HCT116 (cell line): ENCODE results near the gene RETREG1. TPM values are rescaled to one million over a fixed set of nuclear protein-coding genes. Genes with fewer than 3 reads are reported as not detected.

ENCODE experiments used
- ATAC-seq: fragments of 200-7000 bp; cut with Tn5 transposase; 2 replicates; pipeline ENCODE4 v1.9.1; 2020; ENCODE audit warnings: mild to moderate bottlenecking, moderate library complexity
- BruUV-seq: library from RNA; stranded (reverse); fragments of 400-500 nt; replicated peaks from 2 replicates; lab custom pipeline; 2021; lab: Mats Ljungman, UMichigan
- CTCF ChIA-PET: fragments of 300-600 bp; sonication (Branson Sonifier 250); formaldehyde crosslinking; loops from one replicate; lab custom pipeline; 2021; ENCODE audit warnings: antibody characterized with exemption; lab: Charles Lee
- POLR2A ChIA-PET: fragments of 300-600, 350-600 bp; sonication (Branson Sonifier 250); formaldehyde crosslinking; loops from one replicate; lab custom pipeline; 2021; ENCODE audit warnings: antibody characterized with exemption; lab: Charles Lee
- RAD21 ChIA-PET, 2 experiments: fragments of 300-600 bp; sonication (Branson Sonifier 250); formaldehyde crosslinking; loops; one replicate each; lab custom pipeline; 2023; ENCODE audit warnings: low total read pairs in 2 of 2; ENCODE audit not compliant: uncharacterized antibody in 2 of 2, unreplicated experiment in 2 of 2, low non-redundant PET in 1 of 2; lab: Charles Lee
- DNase-seq: peaks from one replicate; pipeline ENCODE4 v3.0.0-alpha.2; 2010; ENCODE audit warnings: low read depth, low spot score
- H2AFZ ChIP-seq: fragments of 200-600 bp; shearing (Covaris generic), sonication (generic); 2 replicates; pipeline ENCODE4 v1.6.1; 2017; ENCODE audit warnings: low read depth, mixed run types, mixed read lengths, antibody characterized with exemption, low read length; ENCODE audit not compliant: poor library complexity, severe bottlenecking
- H3K27ac ChIP-seq: 2 replicates; pipeline ENCODE4 v1.5.1; 2012; ENCODE audit warnings: low read depth, low read length
- H3K27me3 ChIP-seq: fragments of 200-600 bp; sonication (generic); 2 replicates; pipeline ENCODE4 v1.6.1; 2016; ENCODE audit warnings: mixed run types, low read length, mixed read lengths; ENCODE audit not compliant: insufficient read depth
- H3K36me3 ChIP-seq, 2 experiments: fragments of 200-500 bp in 1 of 2; fragments of 200-600 bp in 1 of 2; sonication (Bioruptor generic) in 1 of 2; sonication (generic) in 1 of 2; 2 replicates each; pipeline versions ENCODE4 v1.5.1 to v1.6.1; 2014 to 2016; ENCODE audit warnings: low read length in 2 of 2, inconsistent platforms in 1 of 2, mixed read lengths in 1 of 2, mixed run types in 1 of 2; ENCODE audit not compliant: insufficient read depth in 2 of 2, control insufficient read depth in 1 of 2
- H3K4me1 ChIP-seq, 2 experiments: fragments of 200-600 bp in 1 of 2; sonication (generic) in 1 of 2; 2 replicates each; pipeline versions ENCODE4 v1.5.1 to v1.6.1; 2012 to 2017; ENCODE audit warnings: low read length in 2 of 2, inconsistent platforms in 1 of 2, mild to moderate bottlenecking in 1 of 2, mixed read lengths in 1 of 2, mixed run types in 1 of 2, moderate library complexity in 1 of 2; ENCODE audit not compliant: insufficient read depth in 2 of 2, control insufficient read depth in 1 of 2
- H3K4me2 ChIP-seq: fragments of 200-600 bp; sonication (generic); 2 replicates; pipeline ENCODE4 v1.6.1; 2017; ENCODE audit warnings: mixed run types, low read length, mixed read lengths
- H3K4me3 ChIP-seq, 2 experiments: fragments of 200-600 bp in 1 of 2; sonication (generic) in 1 of 2; replicated peaks in 1 of 2; 2 replicates each; pipeline ENCODE4 v1.5.1; 2011 to 2016; ENCODE audit warnings: low read length in 2 of 2, control low read depth in 1 of 2, low read depth in 1 of 2, mild to moderate bottlenecking in 1 of 2, mixed read lengths in 1 of 2, mixed run types in 1 of 2
- H3K79me2 ChIP-seq: fragments of 200-600 bp; sonication (generic); 2 replicates; pipeline ENCODE4 v1.6.1; 2017; ENCODE audit warnings: mild to moderate bottlenecking, mixed run types, low read length, moderate library complexity, mixed read lengths; ENCODE audit not compliant: insufficient read depth
- H3K9ac ChIP-seq: fragments of 200-600 bp; sonication (generic); 2 replicates; pipeline ENCODE4 v1.6.1; 2016; ENCODE audit warnings: low read length, mixed read lengths
- H3K9me2 ChIP-seq: fragments of 200-600 bp; sonication (generic), shearing (Covaris generic); 2 replicates; pipeline ENCODE4 v1.6.1; 2017; ENCODE audit warnings: mixed run types, mild to moderate bottlenecking, moderate library complexity; ENCODE audit not compliant: insufficient read depth
- H3K9me3 ChIP-seq, 2 experiments: fragments of 200-500 bp in 1 of 2; fragments of 200-600 bp in 1 of 2; sonication (Bioruptor generic) in 1 of 2; sonication (generic) in 1 of 2; 2 replicates each; pipeline ENCODE4 v1.6.1; 2014 to 2017; ENCODE audit warnings: low read length in 2 of 2, mixed read lengths in 2 of 2, inconsistent platforms in 1 of 2, low read depth in 1 of 2, mild to moderate bottlenecking in 1 of 2, mixed run types in 1 of 2, moderate library complexity in 1 of 2; ENCODE audit not compliant: control insufficient read depth in 1 of 2, insufficient read depth in 1 of 2
- H4K20me1 ChIP-seq: fragments of 200-600 bp; sonication (generic), shearing (Covaris generic); 2 replicates; pipeline ENCODE4 v1.6.1; 2017; ENCODE audit warnings: mixed run types, mild to moderate bottlenecking, moderate library complexity; ENCODE audit not compliant: insufficient read depth
- CBX3 ChIP-seq: IDR thresholded peaks from 2 replicates; pipeline ENCODE4 v1.6.1; 2012; ENCODE audit warnings: low read depth
- CEBPB ChIP-seq: IDR thresholded peaks from 2 replicates; pipeline ENCODE4 v1.6.1; 2012; ENCODE audit warnings: low read depth
- CTCF ChIP-seq, 3 experiments: fragments of 200-600 bp in 1 of 3; sonication (generic) in 1 of 3; IDR thresholded peaks in 2 of 3; conservative IDR thresholded peaks in 1 of 3; 2 replicates each; pipeline ENCODE4 v1.5.1; 2012 to 2017; ENCODE audit warnings: low read depth in 2 of 3, low read length in 2 of 3, antibody characterized with exemption in 1 of 3, borderline replicate concordance in 1 of 3, control low read depth in 1 of 3, mild to moderate bottlenecking in 1 of 3, mixed read lengths in 1 of 3, mixed run types in 1 of 3, moderate library complexity in 1 of 3; ENCODE audit not compliant: insufficient read depth in 1 of 3
- EGR1 ChIP-seq: IDR thresholded peaks from 2 replicates; pipeline ENCODE4 v1.6.1; 2012; ENCODE audit warnings: low read depth
- EZH2phosphoT487 ChIP-seq: fragments of 200-600 bp; IDR thresholded peaks from 2 replicates; pipeline ENCODE4 v1.6.1; 2018; ENCODE audit warnings: antibody characterized with exemption, borderline replicate concordance
- POLR2A ChIP-seq: IDR thresholded peaks from 2 replicates; pipeline ENCODE4 v1.7.0; 2011; ENCODE audit warnings: borderline replicate concordance; ENCODE audit not compliant: insufficient read depth, insufficient read length; ENCODE audit errors: extremely low read depth
- YY1 ChIP-seq: IDR thresholded peaks from 2 replicates; pipeline ENCODE4 v1.6.1; 2011; ENCODE audit warnings: low read length, low read depth, moderate library complexity, mild to moderate bottlenecking; ENCODE audit not compliant: insufficient replicate concordance; ENCODE audit errors: extremely low read depth
- ZNF274 ChIP-seq: fragments of 200-500 bp; sonication (Bioruptor generic); IDR thresholded peaks from 2 replicates; pipeline ENCODE4 v1.6.1; 2014; ENCODE audit warnings: mild to moderate bottlenecking, low read depth, low read length, inconsistent platforms
- intact Hi-C: fragments of 100-400 bp; cut with micrococcal nuclease; formaldehyde crosslinking; loops from 2 replicates; pipeline ENCODE4 v1.10.0; 2022
- total RNA-seq: library from RNA; stranded (reverse); gene quantifications from one replicate; pipeline ENCODE4 v1.2.1, GENCODE V29; 2021; ENCODE audit not compliant: unreplicated experiment
- TF ChIP-seq, protein P1 (sequence below): IDR thresholded peaks from 2 replicates; pipeline ENCODE4 v1.6.1; 2011; ENCODE audit warnings: mild to moderate bottlenecking, low read length, moderate library complexity; ENCODE audit not compliant: insufficient replicate concordance; ENCODE audit errors: extremely low read depth
- TF ChIP-seq, protein P2 (sequence below): IDR thresholded peaks from 2 replicates; pipeline ENCODE4 v1.6.1; 2012; ENCODE audit warnings: low read depth
- TF ChIP-seq, protein P3 (sequence below): IDR thresholded peaks from 2 replicates; pipeline ENCODE4 v1.6.1; 2012

RETREG1 gene
- total RNA-seq, 1 experiment from 2014 or later, result 6.0 TPM

GRCh38 chr5:16609412-16609811 is 7.4 kb downstream of the RETREG1 start:
- TF ChIP-seq ZNF274 (no peak), CEBPB (no peak), POLR2A (no peak), YY1 (no peak), EZH2phosphoT487 (no peak), CTCF (IDR thresholded peaks at IDR 0.05 in 2 of 3, conservative IDR thresholded peaks at IDR 0.05 in 1 of 3; ENCODE audit: borderline replicate concordance in 1 of 3, insufficient read depth in 1 of 3, low read depth in 2 of 3, low read length in 2 of 3) (no peak), CBX3 (no peak), EGR1 (no peak)
- TF ChIP-seq, protein P1, sequence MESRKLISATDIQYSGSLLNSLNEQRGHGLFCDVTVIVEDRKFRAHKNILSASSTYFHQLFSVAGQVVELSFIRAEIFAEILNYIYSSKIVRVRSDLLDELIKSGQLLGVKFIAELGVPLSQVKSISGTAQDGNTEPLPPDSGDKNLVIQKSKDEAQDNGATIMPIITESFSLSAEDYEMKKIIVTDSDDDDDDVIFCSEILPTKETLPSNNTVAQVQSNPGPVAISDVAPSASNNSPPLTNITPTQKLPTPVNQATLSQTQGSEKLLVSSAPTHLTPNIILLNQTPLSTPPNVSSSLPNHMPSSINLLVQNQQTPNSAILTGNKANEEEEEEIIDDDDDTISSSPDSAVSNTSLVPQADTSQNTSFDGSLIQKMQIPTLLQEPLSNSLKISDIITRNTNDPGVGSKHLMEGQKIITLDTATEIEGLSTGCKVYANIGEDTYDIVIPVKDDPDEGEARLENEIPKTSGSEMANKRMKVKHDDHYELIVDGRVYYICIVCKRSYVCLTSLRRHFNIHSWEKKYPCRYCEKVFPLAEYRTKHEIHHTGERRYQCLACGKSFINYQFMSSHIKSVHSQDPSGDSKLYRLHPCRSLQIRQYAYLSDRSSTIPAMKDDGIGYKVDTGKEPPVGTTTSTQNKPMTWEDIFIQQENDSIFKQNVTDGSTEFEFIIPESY, result no peak
- TF ChIP-seq, protein P2, sequence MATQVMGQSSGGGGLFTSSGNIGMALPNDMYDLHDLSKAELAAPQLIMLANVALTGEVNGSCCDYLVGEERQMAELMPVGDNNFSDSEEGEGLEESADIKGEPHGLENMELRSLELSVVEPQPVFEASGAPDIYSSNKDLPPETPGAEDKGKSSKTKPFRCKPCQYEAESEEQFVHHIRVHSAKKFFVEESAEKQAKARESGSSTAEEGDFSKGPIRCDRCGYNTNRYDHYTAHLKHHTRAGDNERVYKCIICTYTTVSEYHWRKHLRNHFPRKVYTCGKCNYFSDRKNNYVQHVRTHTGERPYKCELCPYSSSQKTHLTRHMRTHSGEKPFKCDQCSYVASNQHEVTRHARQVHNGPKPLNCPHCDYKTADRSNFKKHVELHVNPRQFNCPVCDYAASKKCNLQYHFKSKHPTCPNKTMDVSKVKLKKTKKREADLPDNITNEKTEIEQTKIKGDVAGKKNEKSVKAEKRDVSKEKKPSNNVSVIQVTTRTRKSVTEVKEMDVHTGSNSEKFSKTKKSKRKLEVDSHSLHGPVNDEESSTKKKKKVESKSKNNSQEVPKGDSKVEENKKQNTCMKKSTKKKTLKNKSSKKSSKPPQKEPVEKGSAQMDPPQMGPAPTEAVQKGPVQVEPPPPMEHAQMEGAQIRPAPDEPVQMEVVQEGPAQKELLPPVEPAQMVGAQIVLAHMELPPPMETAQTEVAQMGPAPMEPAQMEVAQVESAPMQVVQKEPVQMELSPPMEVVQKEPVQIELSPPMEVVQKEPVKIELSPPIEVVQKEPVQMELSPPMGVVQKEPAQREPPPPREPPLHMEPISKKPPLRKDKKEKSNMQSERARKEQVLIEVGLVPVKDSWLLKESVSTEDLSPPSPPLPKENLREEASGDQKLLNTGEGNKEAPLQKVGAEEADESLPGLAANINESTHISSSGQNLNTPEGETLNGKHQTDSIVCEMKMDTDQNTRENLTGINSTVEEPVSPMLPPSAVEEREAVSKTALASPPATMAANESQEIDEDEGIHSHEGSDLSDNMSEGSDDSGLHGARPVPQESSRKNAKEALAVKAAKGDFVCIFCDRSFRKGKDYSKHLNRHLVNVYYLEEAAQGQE, result no peak
- TF ChIP-seq, protein P3, sequence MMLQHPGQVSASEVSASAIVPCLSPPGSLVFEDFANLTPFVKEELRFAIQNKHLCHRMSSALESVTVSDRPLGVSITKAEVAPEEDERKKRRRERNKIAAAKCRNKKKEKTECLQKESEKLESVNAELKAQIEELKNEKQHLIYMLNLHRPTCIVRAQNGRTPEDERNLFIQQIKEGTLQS, result no peak
- H3K4me3 ChIP-seq, result no peak overlapping the region
- no peaks in the 10 kb centered on the region for H3K36me3 ChIP-seq
- CTCF ChIA-PET, result no interaction called here
- DNase-seq (no peak), ATAC-seq (no peak)
- no peak overlapping the region for H3K4me2 ChIP-seq
- RAD21 ChIA-PET, result no interaction called here
- no peak overlapping the region for H3K27ac ChIP-seq
- POLR2A ChIA-PET, result no interaction called here
- intact Hi-C loops, result no loop called here
- no peak overlapping the region for H3K9ac ChIP-seq
- no peak overlapping the region for H2AFZ ChIP-seq
- H3K4me1 ChIP-seq, result no peaks in the 10 kb centered on the region
- H3K79me2 ChIP-seq, result no peaks in the 10 kb centered on the region
- no peaks in the 10 kb centered on the region for H4K20me1 ChIP-seq
- no TSS peak for BruUV-seq
- H3K9me3 ChIP-seq, result no peaks in the 10 kb centered on the region
- H3K27me3 ChIP-seq, result no peaks in the 10 kb centered on the region
- no peaks in the 10 kb centered on the region for H3K9me2 ChIP-seq
